22Rv1 (cell line): ENCODE data around the gene CD46.

Experiments used
- H3K27ac ChIP-seq: fragments of 450-650 bp; 2 replicates; pipeline ENCODE4 v1.5.1; 2017
- ZFX ChIP-seq: fragments of 450-650 bp; IDR thresholded peaks from 2 replicates; pipeline ENCODE4 v1.6.1; 2017; ENCODE audit warnings: antibody characterized with exemption, borderline replicate concordance
- TF ChIP-seq, protein P1 (sequence below): fragments of 450-650 bp; IDR thresholded peaks from 2 replicates; pipeline ENCODE4 v1.5.1; 2017; ENCODE audit warnings: mild to moderate bottlenecking

Gene CD46

DNA sequence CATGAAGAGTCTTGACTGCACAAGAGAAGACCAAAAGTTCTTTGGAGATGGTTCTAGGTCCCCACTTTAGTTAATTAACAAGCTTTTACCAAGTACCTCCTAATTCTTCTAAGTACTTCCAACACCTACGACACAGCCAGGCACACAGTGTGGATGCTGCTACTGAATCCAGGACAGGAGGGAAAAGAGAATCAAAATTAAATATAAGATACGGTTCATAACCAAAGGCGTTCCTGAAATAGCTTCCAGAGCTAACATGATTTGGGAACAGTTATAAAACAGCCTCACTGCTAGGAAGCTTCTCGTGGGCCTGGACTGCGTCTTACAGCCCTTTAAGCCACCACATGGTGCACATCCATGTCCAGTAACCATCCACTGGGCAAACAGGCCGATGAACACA lies 84.1 kb downstream of the CD46 start:
- TF ChIP-seq, protein P1, sequence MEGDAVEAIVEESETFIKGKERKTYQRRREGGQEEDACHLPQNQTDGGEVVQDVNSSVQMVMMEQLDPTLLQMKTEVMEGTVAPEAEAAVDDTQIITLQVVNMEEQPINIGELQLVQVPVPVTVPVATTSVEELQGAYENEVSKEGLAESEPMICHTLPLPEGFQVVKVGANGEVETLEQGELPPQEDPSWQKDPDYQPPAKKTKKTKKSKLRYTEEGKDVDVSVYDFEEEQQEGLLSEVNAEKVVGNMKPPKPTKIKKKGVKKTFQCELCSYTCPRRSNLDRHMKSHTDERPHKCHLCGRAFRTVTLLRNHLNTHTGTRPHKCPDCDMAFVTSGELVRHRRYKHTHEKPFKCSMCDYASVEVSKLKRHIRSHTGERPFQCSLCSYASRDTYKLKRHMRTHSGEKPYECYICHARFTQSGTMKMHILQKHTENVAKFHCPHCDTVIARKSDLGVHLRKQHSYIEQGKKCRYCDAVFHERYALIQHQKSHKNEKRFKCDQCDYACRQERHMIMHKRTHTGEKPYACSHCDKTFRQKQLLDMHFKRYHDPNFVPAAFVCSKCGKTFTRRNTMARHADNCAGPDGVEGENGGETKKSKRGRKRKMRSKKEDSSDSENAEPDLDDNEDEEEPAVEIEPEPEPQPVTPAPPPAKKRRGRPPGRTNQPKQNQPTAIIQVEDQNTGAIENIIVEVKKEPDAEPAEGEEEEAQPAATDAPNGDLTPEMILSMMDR, result no peak
- no peak for TF ChIP-seq ZFX
- no peak overlapping the region for H3K27ac ChIP-seq

DNA sequence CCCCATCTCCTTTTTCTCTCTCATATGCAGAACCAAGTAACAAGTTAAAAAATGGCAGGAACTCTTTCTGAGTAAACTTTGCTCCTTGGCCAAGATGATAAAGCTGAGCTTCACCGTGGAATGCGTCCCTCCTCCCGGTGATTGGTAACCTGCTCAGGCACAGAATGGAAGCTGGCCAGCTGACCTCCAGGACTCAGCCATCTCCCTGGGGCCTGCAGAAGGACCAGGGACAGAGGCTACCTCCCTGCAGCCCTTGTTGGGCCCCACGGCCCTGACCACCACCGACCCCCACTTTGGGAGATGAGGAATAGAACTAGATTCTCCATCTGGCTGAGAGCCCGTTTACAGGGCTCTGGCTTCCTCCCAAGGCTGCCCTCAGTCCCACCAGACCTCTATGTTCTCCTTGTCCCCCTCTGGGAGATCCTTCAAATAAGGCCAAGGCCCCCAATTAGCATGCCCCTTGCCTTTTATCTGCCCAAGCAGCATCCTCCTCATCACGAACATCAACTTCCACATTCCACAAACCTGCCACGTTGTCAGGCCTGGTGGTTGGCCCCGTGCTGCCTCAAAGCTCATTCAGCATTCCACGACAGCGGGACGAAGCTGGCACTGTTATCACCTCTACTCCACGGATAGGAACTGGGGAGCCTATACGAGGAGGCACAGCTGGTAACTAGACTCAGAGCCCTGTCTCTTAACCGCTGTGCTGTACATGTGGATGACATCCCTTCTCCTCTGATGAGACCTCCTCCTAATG lies 84.9 kb downstream of the CD46 start:
- H3K27ac ChIP-seq, result no peak overlapping the region
- no peak for TF ChIP-seq ZFX
- TF ChIP-seq, protein P1, result no peak

DNA sequence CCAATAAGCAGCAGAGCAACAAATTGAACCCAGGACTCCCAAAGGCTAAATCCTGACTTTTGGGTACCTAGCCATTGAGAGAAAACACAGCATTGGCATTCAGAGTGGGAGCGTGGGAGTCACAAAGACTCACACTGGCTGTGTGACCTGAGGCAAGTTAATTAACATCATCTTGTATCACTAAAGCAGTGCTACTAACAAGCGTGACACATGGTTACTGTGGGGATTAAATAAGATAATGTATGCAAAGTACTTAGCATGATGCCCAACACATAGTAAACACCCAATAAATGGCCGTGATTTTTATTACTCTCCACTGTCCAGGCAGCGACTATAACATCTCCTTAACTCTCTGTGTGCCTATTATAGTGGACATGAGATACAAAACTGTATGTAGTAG lies 85.8 kb downstream of the CD46 start:
- TF ChIP-seq, protein P1, result no peak
- no peak for TF ChIP-seq ZFX
- no peak overlapping the region for H3K27ac ChIP-seq

DNA sequence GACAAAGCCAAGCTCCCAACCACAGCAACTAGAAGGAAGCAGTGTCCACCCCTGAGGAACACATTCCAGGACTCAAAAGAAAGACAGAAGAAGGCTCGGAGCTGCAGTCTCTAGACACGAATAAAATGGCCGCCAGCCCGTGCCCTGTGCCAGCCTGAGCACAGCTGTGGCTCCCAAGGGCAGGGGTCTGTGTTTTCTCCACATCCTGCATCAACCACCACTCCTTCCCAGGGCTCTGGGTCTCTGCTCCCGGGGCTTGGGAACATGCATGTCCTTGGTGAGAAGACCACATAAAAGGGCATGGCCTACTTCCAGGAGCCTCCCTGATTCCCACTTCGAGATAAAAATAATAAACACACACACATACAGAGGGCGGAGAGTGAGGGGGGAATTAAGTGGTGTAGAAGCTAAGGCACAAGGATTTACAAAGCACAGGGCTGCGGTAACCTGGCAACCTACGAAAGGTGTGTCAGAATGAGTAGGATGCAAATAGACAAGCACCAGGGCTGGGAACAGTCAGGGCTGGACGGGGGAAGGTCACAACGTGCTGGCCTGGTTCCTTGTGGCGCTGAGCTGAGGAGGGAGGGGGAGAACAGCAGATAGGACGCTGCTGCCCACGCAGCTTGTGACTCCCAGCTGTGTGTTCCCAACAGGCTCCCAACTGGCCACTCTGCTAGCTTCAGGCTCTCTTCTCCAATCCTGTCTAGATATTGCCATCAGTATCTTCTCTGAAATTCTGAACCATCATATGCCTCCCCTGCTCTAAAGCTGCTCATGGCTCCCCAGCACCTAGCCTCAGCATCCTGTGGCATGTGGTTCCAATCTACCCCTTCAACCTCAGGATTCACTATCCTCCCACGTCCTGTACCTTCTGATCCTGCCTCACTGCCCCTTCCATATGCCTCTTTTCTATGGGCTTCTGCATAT lies 86.6 kb downstream of the CD46 start:
- TF ChIP-seq ZFX, result no peak
- TF ChIP-seq, protein P1, result no peak
- H3K27ac ChIP-seq, result no peak overlapping the region

DNA sequence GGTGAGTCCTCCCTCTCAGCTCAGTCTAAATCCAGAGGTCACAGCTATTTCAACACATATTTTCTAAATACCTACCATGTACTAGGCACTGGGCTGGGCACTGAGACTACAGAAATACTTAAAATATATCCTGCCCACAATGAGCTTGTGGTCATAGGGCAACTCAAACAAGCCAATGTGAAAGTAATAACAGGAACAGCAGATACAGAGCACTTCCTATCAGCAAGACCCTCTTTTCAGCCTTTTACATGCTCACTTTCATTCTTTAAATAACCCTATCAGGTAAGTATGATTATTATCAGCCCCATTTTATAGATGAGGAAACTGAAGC lies 87.2 kb downstream of the CD46 start:
- no peak overlapping the region for H3K27ac ChIP-seq
- TF ChIP-seq, protein P1, result no peak
- no peak for TF ChIP-seq ZFX

DNA sequence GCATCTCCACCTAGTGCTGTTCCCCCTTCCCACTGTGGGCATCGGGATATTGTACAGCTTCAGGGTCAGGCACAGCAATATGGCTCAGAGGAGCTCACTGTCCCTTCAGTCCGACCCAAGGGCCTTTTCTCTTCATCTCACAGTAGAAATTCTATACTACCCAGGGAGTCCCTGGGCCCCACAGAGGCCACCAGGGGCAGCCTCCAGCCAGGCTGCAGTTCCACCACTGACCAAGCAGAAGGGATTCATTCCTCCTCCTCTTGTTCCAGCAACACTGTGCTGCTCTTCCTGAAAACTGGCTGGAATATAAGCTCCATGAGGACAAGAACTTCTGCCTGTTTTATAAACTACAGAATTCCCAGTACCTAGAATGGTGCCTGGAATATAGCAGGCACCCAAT lies 88.5 kb downstream of the CD46 start:
- H3K27ac ChIP-seq, result no peak overlapping the region
- TF ChIP-seq ZFX, result no peak
- TF ChIP-seq, protein P1, result no peak; the same call in 1 of the 2 replicates

DNA sequence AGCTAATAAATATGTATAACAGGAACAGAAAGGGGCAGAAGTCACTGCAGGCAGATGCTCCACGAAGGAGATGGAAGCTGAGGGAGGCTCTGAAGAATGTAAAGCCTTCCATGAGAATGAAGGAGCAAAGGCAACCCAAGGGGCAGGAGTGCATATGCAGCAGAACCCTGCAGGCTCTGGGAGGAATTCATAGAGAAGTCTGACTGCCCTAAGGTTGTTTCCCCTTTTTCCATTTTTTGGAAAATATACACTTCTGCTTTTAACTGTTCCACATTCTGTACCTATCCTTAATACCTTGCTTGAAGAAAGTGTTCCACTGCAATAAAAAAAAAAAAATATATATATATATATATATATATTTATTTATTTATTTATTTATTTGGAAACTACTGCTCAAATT lies 89.4 kb downstream of the CD46 start:
- no peak for TF ChIP-seq ZFX
- TF ChIP-seq, protein P1, result no peak
- H3K27ac ChIP-seq, result no peak overlapping the region
